ENCODE data around the gene WDR72.

Gene WDR72

DNA sequence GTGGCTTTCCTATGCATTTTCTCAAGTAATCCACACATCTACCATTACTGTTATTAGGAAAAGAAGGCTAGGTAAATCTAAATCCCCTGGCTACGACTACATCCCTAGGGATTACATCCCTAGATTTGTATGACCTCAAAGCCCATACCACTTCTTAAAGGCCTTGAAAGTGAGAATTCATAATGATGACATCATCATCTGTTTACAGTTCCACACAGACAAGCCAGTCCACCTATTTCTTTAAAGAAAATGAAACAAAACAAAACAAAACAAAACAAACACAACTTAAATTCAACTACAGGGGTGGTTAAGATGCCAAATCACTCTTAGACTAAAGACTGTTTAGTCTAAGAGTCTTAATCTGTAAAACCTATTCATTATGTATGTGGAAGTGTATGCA, 5.7 kb downstream of the WDR72 start:
- no peaks in the 10 kb centered on the region for H3K9me3 ChIP-seq (ENCODE audit: control insufficient read depth in 2 of 2, low read length in 2 of 2)
- H3K4me3 ChIP-seq (ENCODE audit: low read length in 2 of 2) = no peak overlapping the region
- H3K27ac ChIP-seq (ENCODE audit: low read length) = no peak overlapping the region
- no peaks in the 10 kb centered on the region for H3K36me3 ChIP-seq (ENCODE audit: control insufficient read depth in 2 of 2, insufficient read depth in 2 of 2, low read length in 2 of 2)
- no peaks in the 10 kb centered on the region for H3K4me1 ChIP-seq (ENCODE audit: control insufficient read depth, insufficient read depth, low read length)
- no peak overlapping the region for H3K9ac ChIP-seq (ENCODE audit: low read length in 2 of 2)
- peaks cover 0 to 2% of the 10 kb centered on the region in 2 donors for H3K27me3 ChIP-seq (ENCODE audit: control insufficient read depth in 1 of 2, insufficient read depth in 2 of 2, low read length in 2 of 2)

DNA sequence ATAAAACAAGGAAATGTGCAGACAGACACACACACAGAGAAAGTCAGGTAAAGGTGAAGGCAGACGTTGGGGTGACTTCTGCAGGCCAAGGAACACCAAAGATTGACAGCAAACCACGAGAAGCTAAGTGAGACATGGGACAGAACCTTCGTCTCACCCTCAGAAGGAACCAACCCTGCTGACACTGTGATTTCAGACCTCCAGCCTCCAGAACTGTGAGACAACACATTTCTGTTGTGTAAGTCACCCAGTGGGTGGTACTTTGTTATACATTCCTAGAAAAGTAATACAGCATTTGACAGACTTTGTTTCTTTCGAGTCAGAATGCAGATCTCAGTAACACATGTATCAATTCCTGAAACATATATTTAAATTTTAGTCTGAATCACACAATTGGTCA, 7.1 kb downstream of the WDR72 start:
- Histone ChIP-seq H3K27ac (ENCODE audit: low read length) (no peak overlapping the region), H3K4me3 (ENCODE audit: low read length in 2 of 2) (no peak overlapping the region), H3K4me1 (ENCODE audit: control insufficient read depth, insufficient read depth, low read length) (no peaks in the 10 kb centered on the region), H3K9me3 (ENCODE audit: control insufficient read depth in 2 of 2, low read length in 2 of 2) (no peaks in the 10 kb centered on the region), H3K27me3 (ENCODE audit: control insufficient read depth in 1 of 2, insufficient read depth in 2 of 2, low read length in 2 of 2) (no peaks in the 10 kb centered on the region), H3K9ac (ENCODE audit: low read length in 2 of 2) (no peak overlapping the region), H3K36me3 (ENCODE audit: control insufficient read depth in 2 of 2, insufficient read depth in 2 of 2, low read length in 2 of 2) (no peaks in the 10 kb centered on the region)

DNA sequence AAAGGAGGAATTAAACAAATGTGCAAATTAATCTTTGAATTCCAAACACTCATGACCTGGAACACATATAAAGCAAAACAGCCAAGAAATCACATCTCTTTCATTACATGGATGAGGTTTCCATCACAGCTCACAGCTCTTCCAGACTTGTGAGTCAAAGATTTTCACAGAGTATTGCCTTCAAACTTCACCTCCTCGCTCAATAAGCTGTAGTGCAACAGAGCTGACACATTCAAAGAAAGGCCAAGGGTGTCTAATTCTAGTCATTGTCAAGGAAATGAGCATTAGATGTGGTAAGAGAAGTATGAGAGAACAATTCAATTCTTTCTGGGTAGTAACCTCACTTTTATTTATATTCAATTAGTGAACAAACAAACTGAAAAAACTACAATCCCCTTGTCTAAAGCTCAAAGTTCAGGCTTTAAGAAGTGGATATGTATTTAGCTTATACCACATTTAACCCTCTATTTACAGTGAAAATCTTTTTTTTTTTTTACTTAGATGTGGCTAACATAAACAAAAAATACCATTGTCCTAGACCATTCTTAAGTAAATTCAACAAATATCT, 11.9 kb downstream of the WDR72 start:
- Histone ChIP-seq H3K27me3 (ENCODE audit: control insufficient read depth in 1 of 2, insufficient read depth in 2 of 2, low read length in 2 of 2) (no peaks in the 10 kb centered on the region), H3K4me3 (ENCODE audit: low read length in 2 of 2) (no peak overlapping the region)

DNA sequence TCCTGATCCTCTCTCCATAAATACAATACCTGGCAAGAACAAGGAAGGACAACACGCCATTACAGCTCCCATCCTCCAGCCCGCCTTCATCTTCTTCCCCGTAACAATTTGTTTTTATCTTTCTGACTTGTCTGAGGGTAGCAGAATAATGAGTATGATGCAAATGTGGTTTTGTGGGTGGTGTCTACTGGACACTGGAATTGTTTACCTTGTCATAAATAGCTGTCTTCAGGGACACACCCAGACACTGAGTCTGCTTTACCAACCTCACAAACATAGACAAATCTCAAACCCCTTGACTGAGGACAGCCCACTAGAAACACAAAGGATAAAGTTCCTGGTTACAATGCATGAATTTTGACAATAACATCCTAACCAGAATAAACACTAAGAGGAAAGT, 13.4 kb downstream of the WDR72 start:
- Histone ChIP-seq H3K4me1 (ENCODE audit: control insufficient read depth, insufficient read depth, low read length) (no peaks in the 10 kb centered on the region), H3K9me3 (ENCODE audit: control insufficient read depth in 2 of 2, low read length in 2 of 2) (no peaks in the 10 kb centered on the region), H3K36me3 (ENCODE audit: control insufficient read depth in 2 of 2, insufficient read depth in 2 of 2, low read length in 2 of 2) (no peaks in the 10 kb centered on the region), H3K27me3 (ENCODE audit: control insufficient read depth in 1 of 2, insufficient read depth in 2 of 2, low read length in 2 of 2) (no peaks in the 10 kb centered on the region), H3K27ac (ENCODE audit: low read length) (no peak overlapping the region), H3K4me3 (ENCODE audit: low read length in 2 of 2) (no peak overlapping the region), H3K9ac (ENCODE audit: low read length in 2 of 2) (no peak overlapping the region)

More for the DNA sequence above, 11.9 kb downstream of the WDR72 start:
- Histone ChIP-seq H3K9ac (ENCODE audit: low read length in 2 of 2) (no peak overlapping the region), H3K4me1 (ENCODE audit: control insufficient read depth, insufficient read depth, low read length) (no peaks in the 10 kb centered on the region), H3K36me3 (ENCODE audit: control insufficient read depth in 2 of 2, insufficient read depth in 2 of 2, low read length in 2 of 2) (no peaks in the 10 kb centered on the region), H3K27ac (ENCODE audit: low read length) (no peak overlapping the region), H3K9me3 (ENCODE audit: control insufficient read depth in 2 of 2, low read length in 2 of 2) (no peaks in the 10 kb centered on the region)

DNA sequence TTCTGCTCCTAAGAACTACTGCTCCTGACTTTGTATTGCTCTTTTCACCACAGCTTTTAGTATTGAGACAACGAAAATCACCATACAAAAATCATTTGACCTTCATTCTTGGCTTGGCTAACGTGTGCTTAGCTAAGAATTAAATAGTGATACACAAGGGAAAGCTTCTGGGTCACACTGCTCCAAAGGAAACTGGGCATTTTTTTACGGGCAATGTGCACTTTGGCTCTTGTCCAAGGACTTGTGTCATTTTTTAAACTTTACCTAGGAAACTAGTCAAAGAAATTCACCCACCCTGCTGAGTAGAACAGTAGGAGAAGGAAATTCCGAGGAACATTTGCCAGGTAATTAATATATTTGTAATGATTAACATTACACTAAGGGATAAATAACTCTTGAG, 19.8 kb downstream of the WDR72 start:
- Histone ChIP-seq H3K9ac (ENCODE audit: low read length in 2 of 2) (no peak overlapping the region), H3K27ac (ENCODE audit: low read length) (no peak overlapping the region), H3K36me3 (ENCODE audit: control insufficient read depth in 2 of 2, insufficient read depth in 2 of 2, low read length in 2 of 2) (no peaks in the 10 kb centered on the region), H3K4me1 (ENCODE audit: control insufficient read depth, insufficient read depth, low read length) (no peaks in the 10 kb centered on the region), H3K9me3 (ENCODE audit: control insufficient read depth in 2 of 2, low read length in 2 of 2) (no peaks in the 10 kb centered on the region), H3K27me3 (ENCODE audit: control insufficient read depth in 1 of 2, insufficient read depth in 2 of 2, low read length in 2 of 2) (no peaks in the 10 kb centered on the region), H3K4me3 (ENCODE audit: low read length in 2 of 2) (no peak overlapping the region)

DNA sequence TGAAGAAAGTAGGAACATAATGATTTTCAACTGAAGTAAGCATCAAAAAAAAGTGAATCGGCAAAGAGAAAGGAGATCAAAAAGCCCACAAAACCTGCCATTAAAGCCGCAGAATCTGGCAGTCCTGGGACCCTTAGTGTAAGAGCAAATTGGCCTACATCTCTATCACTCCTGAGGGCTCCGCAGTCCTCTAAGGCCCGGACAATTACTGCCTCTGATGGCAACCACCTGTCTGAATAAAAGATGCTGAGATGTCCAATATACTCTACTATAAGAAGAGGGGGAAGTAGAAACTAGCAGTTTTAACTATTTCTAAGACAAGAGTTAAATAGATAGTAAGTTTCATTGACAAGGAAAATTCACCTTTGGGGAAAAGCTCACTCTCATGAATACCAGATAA, 20.3 kb downstream of the WDR72 start:
- Histone ChIP-seq H3K4me3 (ENCODE audit: low read length in 2 of 2) (no peak overlapping the region), H3K27me3 (ENCODE audit: control insufficient read depth in 1 of 2, insufficient read depth in 2 of 2, low read length in 2 of 2) (no peaks in the 10 kb centered on the region), H3K36me3 (ENCODE audit: control insufficient read depth in 2 of 2, insufficient read depth in 2 of 2, low read length in 2 of 2) (no peaks in the 10 kb centered on the region), H3K9ac (ENCODE audit: low read length in 2 of 2) (no peak overlapping the region), H3K4me1 (ENCODE audit: control insufficient read depth, insufficient read depth, low read length) (no peaks in the 10 kb centered on the region), H3K27ac (ENCODE audit: low read length) (no peak overlapping the region), H3K9me3 (ENCODE audit: control insufficient read depth in 2 of 2, low read length in 2 of 2) (no peaks in the 10 kb centered on the region)

DNA sequence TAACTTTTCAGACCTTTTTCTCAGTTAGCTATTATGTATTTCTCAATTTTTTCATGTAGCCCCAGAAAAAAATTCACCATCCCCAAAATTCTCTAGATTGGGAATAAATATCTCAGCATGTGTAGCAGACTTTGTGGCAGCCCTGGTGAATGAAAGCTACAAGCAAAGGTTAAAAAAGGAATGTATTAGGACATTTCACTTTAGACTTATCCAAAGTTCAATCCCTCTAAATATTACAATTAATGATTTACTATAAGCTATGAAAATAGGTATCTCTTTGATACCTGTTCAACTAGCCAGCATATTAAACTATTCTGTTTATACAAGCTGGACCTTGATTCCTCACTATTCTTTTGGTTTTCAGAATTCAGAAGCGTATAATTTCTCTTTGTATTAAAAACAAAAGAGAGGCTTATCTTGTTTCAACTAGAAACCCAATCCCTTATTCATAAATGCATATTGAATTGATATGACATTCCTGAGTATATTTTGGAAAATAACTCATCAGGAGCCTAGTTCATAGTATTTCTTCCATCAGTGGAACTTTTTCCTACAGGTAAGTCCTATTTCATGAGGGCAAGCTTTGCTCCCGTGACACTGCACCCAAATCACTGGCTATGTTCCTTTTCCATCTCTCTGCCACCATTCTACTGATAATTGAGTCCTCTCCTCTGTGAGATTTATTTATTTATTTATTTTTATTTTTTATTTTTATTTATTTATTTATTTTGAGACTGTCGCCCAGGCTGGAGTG, 38.0 kb downstream of the WDR72 start:
- Histone ChIP-seq H3K36me3 (ENCODE audit: control insufficient read depth in 2 of 2, insufficient read depth in 2 of 2, low read length in 2 of 2) (no peaks in the 10 kb centered on the region), H3K9me3 (ENCODE audit: control insufficient read depth in 2 of 2, low read length in 2 of 2) (no peaks in the 10 kb centered on the region), H3K27ac (ENCODE audit: low read length) (no peak overlapping the region), H3K4me1 (ENCODE audit: control insufficient read depth, insufficient read depth, low read length) (no peaks in the 10 kb centered on the region), H3K4me3 (ENCODE audit: low read length in 2 of 2) (no peak overlapping the region), H3K9ac (ENCODE audit: low read length in 2 of 2) (no peak overlapping the region), H3K27me3 (ENCODE audit: control insufficient read depth in 1 of 2, insufficient read depth in 2 of 2, low read length in 2 of 2) (no peaks in the 10 kb centered on the region)

DNA sequence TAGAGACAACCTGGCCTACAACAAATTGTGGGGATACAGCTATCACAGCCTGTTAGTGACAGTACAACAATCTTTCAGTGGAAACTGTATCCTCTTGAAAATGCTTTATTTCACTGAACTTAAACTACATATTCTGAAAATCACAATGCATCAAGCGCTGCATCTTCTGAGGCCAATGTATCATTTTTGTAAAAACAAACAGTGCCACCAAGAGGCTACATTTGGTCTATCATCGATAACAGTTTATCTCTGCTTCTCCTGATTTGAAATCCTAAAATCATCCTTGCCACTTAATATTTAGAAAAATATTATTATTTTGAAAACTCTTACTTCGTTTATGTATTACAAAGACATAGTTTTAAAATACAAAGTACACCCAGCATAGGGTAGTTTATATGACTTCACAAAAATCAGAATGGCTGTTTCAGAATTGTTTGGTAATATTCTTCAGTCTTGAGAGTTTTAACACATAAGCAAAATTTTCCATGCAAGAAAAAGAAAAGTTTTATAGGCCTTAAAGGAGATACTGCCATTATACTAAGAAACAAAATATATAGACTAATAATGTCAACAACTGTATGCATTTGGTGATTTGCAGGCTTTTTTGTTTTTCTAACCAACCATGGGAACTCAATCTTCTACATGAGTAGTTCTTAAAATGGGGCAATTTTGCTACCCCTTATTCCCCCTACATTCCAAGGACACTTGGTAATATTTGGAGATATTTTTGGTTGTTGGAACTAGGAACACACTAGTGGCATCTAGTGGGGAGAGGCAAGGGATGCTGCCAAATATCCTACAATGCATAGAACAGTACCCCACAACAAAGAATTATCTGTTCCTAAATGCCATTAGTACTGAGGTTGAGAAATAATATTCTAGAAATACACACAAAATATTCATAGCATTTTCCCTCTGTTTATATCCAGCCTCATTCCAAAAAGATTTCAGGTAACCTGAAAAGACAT, 42.3 kb downstream of the WDR72 start:
- no peaks in the 10 kb centered on the region for H3K27me3 ChIP-seq (ENCODE audit: control insufficient read depth in 1 of 2, insufficient read depth in 2 of 2, low read length in 2 of 2)
- no peaks in the 10 kb centered on the region for H3K9me3 ChIP-seq (ENCODE audit: control insufficient read depth in 2 of 2, low read length in 2 of 2)
- no peaks in the 10 kb centered on the region for H3K4me1 ChIP-seq (ENCODE audit: control insufficient read depth, insufficient read depth, low read length)
- no peak overlapping the region for H3K9ac ChIP-seq (ENCODE audit: low read length in 2 of 2)
- no peak overlapping the region for H3K4me3 ChIP-seq (ENCODE audit: low read length in 2 of 2)
- H3K27ac ChIP-seq (ENCODE audit: low read length) = no peak overlapping the region
- H3K36me3 ChIP-seq (ENCODE audit: control insufficient read depth in 2 of 2, insufficient read depth in 2 of 2, low read length in 2 of 2) = no peaks in the 10 kb centered on the region

DNA sequence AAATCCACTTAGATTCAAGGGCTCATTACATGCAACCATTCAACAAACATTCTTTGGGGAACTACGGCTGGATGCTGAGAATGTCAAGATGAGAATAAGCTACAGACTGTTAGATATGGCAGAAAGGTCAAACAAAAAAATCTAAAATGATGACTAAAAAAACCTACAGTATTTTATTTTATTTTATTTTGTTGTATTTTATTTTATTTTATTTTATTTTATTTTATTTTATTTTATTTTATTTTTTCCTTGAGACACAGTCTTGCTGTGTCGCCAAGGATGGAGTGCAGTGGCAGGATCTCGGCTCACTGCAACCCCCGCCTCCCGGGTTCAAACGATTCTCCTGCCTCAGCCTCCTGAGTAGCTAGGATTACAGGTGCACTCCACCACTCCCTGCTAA, 46.2 kb downstream of the WDR72 start:
- Histone ChIP-seq H3K27me3 (ENCODE audit: control insufficient read depth in 1 of 2, insufficient read depth in 2 of 2, low read length in 2 of 2) (no peaks in the 10 kb centered on the region), H3K36me3 (ENCODE audit: control insufficient read depth in 2 of 2, insufficient read depth in 2 of 2, low read length in 2 of 2) (no peaks in the 10 kb centered on the region), H3K27ac (ENCODE audit: low read length) (no peak overlapping the region), H3K9ac (ENCODE audit: low read length in 2 of 2) (no peak overlapping the region), H3K4me3 (ENCODE audit: low read length in 2 of 2) (no peak overlapping the region), H3K4me1 (ENCODE audit: control insufficient read depth, insufficient read depth, low read length) (no peaks in the 10 kb centered on the region), H3K9me3 (ENCODE audit: control insufficient read depth in 2 of 2, low read length in 2 of 2) (no peaks in the 10 kb centered on the region)

DNA sequence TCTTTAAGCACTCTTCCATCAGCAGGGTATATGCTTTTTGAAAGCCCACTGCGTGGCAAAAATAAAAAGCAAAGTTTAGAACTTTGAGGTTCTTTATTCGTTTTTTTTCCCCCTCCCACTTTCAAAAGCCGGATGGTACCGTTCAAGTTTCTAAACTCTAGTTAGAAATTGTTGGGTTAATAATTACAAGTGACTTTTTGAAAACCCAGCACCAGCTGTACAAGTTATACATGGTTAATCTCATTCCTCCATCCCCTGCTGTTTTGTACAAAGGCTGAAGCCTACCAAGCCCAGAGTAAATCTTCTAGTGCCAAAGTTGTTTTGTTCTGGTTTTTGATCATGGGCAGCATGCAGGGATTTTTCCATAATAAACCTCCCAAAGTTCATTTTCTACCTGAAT, 48.6 kb downstream of the WDR72 start:
- H3K9me3 ChIP-seq (ENCODE audit: control insufficient read depth in 2 of 2, low read length in 2 of 2) = no peaks in the 10 kb centered on the region
- H3K36me3 ChIP-seq (ENCODE audit: control insufficient read depth in 2 of 2, insufficient read depth in 2 of 2, low read length in 2 of 2) = no peaks in the 10 kb centered on the region
- H3K4me3 ChIP-seq (ENCODE audit: low read length in 2 of 2) = no peak overlapping the region
- H3K27ac ChIP-seq (ENCODE audit: low read length) = no peak overlapping the region
- no peaks in the 10 kb centered on the region for H3K27me3 ChIP-seq (ENCODE audit: control insufficient read depth in 1 of 2, insufficient read depth in 2 of 2, low read length in 2 of 2)
- H3K9ac ChIP-seq (ENCODE audit: low read length in 2 of 2) = no peak overlapping the region
- no peaks in the 10 kb centered on the region for H3K4me1 ChIP-seq (ENCODE audit: control insufficient read depth, insufficient read depth, low read length)
